ENCODE results near the gene ZNF280D.

GRCh38 chr15:56734013-56734635, 815 bp upstream of the ZNF280D start:
- TF ChIP-seq POLR2AphosphoS5 (IDR thresholded peaks at IDR 0.05; ENCODE audit: borderline replicate concordance, low read depth, low read length) = no peak
- no peak for TF ChIP-seq EZH2 (IDR thresholded peaks at IDR 0.05)

Data from SK-N-MC (cell line).